NCI-H2081 treated with DMSO at 0.1 percent for 48 hours (cell line): ENCODE results near the gene GJA10.
A peak's percentile ranks its signal among the peaks of the same experiment; 100 is the strongest.

Experiments
- DNase-seq: peaks from one replicate; lab custom pipeline; 2025; lab: John Stamatoyannopoulos, UW

Gene GJA10

DNA sequence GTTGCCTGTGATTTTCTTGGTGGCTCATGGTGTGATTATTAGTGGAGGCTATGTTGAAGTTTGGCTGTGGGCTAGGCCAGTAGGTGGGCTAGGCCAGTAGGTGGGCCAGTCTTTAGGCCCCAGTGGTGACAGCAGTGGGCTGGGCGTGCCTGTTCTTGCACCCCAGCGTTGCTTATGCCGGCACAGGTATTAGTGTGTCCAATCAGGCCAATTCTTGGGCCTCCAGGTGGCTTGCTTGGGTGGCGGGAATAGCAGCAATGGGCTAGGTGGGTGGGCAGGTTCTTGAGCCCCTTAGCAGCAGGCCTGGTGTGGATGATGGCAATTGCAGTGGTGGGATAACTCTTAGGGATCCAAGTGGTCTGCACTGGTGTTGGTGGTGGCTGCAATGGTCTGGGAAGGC lies 22.9 kb downstream of the GJA10 start:
- no peak for DNase-seq

DNA sequence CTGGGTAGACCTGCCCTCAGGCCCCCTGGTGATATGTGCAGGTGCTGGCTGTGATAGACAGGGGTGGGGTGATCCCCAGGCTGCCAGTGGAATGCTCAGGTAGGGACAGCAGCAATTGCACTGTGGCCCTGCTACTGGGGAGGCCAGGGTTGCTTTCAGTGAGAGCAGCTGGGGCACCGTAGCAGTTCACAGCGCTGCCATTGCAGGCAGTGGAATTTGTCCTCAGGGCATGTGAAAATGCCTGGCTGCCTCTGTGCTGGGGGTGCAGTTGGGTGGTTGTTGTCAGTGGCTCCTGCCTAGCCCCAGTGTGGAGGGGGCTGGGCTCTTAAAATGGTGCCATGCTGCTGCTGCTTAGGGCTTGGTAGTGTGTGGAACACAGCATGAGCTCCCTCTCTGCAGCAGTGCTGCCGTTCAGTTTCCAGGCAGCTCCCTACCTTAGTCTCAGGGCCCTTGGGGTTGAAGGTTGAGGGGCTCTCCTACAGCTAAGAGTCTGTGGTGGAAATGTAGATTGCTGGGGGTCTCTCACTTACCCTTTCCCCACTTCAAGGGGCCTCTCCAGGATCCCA lies 23.6 kb downstream of the GJA10 start:
- no peak for DNase-seq

DNA sequence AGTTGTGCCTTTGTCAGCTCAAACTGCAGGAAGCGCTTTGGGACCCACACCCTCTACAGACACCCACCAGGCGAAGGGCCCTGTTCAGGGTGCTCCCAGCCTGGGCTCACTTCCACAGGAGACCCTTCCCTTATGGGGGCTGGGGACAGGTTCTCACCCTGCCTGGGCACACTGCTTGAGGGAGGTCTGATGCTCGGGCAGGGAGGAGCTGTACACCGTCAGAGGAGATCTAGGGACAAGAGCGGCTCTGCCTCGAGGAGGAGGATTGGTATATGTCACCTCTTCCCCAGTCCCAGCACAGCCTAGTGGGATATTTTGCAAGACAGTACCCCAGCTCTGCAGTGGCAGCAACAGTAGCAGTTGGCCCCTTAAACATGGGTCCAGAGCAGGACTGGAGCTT lies 26.9 kb downstream of the GJA10 start:
- DNase-seq = no peak

- no peak for DNase-seq
Measured at GRCh38 chr6:89921691-89922090, 27.4 kb downstream of the GJA10 start.

DNA sequence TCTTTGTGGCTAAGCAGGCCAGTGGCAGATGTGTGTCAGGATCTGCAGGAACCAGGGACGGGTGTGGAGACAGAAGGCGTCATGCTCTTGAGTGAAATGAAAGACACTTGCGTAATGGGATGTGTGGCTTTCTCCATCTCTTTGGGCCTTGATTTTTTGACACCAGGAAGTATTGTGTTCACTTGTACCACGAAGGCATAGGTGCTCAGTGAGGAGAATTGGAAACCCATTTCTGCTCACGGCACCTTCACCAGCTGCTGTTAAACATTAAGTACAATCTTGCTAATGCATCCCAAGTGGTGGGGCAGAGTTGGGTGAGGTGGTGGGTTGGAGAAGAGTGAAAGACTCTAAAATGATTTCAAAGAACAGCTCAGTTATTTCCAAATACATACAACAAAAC lies 30.0 kb downstream of the GJA10 start:
- DNase-seq = no peak

DNA sequence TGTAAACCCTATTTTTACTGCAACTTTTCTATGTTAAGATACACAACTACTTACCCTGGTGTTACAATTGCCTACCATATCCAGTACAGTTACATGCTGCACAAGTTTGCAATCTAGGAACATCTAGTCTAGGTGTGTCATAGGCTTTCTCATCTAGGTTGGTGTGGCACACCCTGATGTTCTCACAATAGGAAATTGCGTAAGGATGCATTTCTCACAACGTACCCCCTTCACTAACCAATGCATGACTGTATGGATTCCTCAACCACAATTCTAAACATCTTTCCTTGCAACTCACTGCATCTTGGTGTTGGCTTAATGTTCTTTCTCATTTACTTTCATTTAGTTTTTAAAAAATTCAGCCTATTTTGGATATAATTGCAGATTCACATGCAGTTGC lies 31.6 kb downstream of the GJA10 start:
- no peak for DNase-seq

DNA sequence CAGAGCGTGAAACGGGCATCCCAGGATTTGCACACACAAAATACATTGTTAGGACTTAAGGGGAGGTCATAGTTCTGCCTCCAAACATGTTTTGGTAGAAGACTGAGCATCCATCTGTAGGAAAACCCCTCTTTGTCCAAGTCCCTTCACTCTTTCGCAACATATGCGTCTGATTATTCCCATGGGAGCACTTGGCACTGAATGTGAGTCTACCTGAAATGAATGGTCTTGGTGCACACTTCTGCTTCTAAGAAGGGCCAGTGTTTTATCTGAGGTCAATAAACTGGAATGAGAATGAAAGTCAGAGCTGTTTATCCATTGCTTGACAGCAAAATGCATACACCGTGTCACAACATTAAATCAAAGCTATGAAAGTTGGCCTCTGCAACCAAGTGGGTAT lies 33.0 kb downstream of the GJA10 start:
- no peak for DNase-seq

GRCh38 chr6:89927791-89928550 lies 33.7 kb downstream of the GJA10 start:
- DNase-seq = no peak

GRCh38 chr6:89928604-89929003 lies 34.3 kb downstream of the GJA10 start:
- DNase-seq = no peak

DNA sequence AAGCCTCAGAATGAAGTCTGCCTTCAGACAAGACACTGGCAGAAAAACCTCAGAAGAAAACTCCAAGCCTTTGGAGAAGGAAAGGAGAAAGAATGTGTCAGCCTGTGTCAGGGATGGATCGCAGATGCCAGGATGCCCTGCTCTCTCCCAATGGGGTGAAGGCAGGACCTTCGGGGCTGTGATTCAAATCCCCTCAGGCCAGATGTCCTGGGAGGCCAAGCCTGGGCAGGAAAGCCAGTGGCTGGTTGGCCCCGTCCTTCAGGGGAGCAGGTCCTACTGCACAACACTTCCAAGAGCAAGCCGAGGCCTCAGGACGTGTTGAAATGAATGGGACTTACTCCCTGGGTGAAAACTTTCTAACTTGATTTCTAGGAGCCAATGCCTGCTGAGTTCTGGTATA lies 36.5 kb downstream of the GJA10 start:
- no peak for DNase-seq

DNA sequence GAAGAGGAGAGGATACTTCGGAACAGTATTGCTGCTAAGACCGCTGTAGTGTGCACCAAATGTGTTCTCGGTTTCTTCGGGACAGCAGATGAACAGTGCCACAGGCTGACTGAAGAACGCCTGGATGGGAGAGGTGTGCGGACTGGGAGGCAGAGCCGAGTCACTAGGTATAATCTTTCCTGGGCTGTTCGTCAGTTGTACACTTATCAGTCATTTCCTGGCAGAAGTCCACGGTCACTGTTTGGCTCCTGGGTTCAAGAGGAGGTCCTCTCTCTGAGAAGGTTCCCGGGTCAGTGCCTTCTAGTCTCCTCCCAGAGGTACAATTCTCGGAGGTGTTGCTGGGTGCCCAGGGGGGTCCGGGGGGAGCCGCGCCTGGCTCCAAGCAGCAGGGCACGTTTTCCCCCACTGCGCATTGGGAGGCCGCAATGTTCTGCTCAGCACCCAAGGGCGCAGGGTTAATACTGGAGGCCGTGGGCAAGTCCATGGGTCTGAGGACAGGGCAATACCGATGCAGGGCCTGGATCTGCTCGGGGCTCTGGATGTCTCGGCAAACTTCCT lies 38.1 kb downstream of the GJA10 start:
- no peak for DNase-seq

DNA sequence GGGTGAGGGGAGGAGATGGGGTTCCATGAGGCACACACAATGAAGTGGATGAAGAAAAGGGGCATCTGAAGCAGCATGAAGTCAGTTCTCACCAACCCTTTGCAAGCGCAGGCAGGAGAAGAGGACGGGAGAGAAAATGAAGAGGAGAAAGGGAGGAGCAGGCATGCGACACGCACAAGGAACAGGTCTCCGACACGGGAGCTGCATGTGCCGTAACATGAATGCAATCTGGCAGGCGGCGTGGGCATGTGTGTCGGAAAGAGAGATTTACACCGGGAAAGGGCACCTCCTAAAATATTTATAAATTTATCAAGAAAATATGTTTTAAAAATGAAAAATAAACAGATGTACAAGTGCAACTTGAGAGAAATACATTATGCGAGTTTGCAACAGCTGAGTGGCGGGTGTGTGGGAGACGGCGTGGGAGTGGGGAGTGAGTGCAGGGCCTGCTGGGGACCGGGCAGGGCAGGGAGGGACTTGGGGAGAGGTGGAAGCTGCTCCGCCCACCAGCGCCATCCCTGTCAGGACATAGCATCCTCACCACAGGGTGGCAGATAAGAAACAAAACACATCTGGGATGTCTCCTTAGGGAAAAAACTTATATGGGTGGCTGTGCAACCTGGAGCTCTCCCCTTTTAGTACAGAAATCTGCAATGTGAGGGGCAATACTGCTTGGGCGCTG lies 40.6 kb downstream of the GJA10 start:
- DNase-seq = no peak

GRCh38 chr6:89936177-89936576 lies 41.9 kb downstream of the GJA10 start:
- DNase-seq = no peak

GRCh38 chr6:89938014-89938413 lies 43.7 kb downstream of the GJA10 start:
- no peak for DNase-seq

- no peak for DNase-seq
Measured at GRCh38 chr6:89939144-89939543, 44.9 kb downstream of the GJA10 start.

GRCh38 chr6:89940225-89941027 lies 46.2 kb downstream of the GJA10 start:
- peak; percentile 48 for DNase-seq

- DNase-seq = no peak
Measured at GRCh38 chr6:89941031-89941762, 46.9 kb downstream of the GJA10 start.

GRCh38 chr6:89941763-89942497 lies 47.7 kb downstream of the GJA10 start:
- DNase-seq = no peak

DNA sequence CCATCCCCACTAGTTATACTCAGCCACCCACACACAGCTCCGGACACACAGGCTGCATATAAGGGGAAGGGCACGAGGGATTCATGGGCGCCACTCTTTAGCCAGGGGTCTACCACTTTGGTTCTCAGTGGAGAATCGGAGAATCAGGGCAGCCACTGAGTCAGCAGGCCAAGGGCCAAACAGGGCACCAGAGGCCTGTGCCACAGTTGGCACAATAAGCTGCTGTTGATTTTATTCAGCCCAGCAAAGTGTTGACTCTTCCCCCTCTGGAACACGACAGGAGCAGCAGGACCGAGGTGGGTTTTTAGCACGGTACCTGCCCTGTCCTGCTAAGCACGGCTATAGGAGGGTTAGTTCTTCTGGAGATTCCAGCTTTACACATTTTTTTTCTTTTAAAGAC lies 48.3 kb downstream of the GJA10 start:
- no peak for DNase-seq

- DNase-seq = no peak
Measured at GRCh38 chr6:89944181-89944755, 50.0 kb downstream of the GJA10 start.
